ENCODE results near the gene CFL1.

CFL1 gene

GRCh38 chr11:65857853-65858680 lies at the start of gene CFL1:
Gene CFL1, minus strand, starts transcription at chr11:65858180. Its CDS starts 81 bp downstream, at chr11:65858099.
- Histone ChIP-seq H3K9me3 (ENCODE audit: low read depth, low read length) (no peaks in the 10 kb centered on the region), H3K36me3 (ENCODE audit: insufficient read depth, low read length) (peaks cover 51% of the 10 kb centered on the region), H3K9ac (ENCODE audit: insufficient read length) (peak within 1 kb of the TSS; percentile 97), H3K27ac (peak within 1 kb of the TSS; percentile 97), H3K4me3 (peak within 1 kb of the TSS; percentile 87)
- peak; percentile 98 for TF ChIP-seq POLR2AphosphoS5 (IDR thresholded peaks at IDR 0.05; ENCODE audit: borderline replicate concordance, low read depth, low read length)
- TF ChIP-seq EZH2 (IDR thresholded peaks at IDR 0.05): no peak
- DNase-seq (ENCODE audit: low read depth, low spot score): peak; percentile 70

GRCh38 chr11:65906602-65907001 lies 48.6 kb upstream of the CFL1 start:
- H3K4me3 ChIP-seq: no peak overlapping the region
- no peaks in the 10 kb centered on the region for H3K9me3 ChIP-seq (ENCODE audit: low read depth, low read length)
- no peaks in the 10 kb centered on the region for H3K36me3 ChIP-seq (ENCODE audit: insufficient read depth, low read length)
- no peak overlapping the region for H3K9ac ChIP-seq (ENCODE audit: insufficient read length)
- no peak for DNase-seq (ENCODE audit: low read depth, low spot score)
- TF ChIP-seq POLR2AphosphoS5 (IDR thresholded peaks at IDR 0.05; ENCODE audit: borderline replicate concordance, low read depth, low read length) (no peak), FOXP2 (optimal IDR thresholded peaks at IDR 0.05; ENCODE audit: control extremely low read depth, extremely low read length, insufficient read depth) (no peak), EZH2 (IDR thresholded peaks at IDR 0.05) (no peak)
- no peak overlapping the region for H3K27ac ChIP-seq

DNA sequence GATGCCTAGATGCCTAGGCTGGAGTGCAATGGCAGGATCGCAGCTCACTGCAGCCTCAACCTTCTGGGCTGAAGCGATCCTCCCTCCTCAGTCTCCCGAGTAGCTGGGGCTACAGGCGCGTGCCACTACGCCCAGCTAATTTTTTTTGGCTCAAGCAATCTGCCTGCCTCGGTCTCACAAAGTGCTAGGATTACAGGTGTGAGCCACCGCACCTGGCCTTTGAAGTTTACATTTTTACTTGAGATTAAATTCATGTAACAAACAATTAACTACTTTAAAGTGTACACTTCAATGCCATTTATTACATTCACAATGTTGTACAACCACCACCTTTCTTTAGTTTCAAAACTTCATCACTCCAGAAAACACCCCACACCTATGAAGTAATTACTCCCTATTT lies 45.7 kb upstream of the CFL1 start:
- Histone ChIP-seq H3K27ac (no peak overlapping the region), H3K4me3 (no peak overlapping the region), H3K36me3 (ENCODE audit: insufficient read depth, low read length) (no peaks in the 10 kb centered on the region), H3K9ac (ENCODE audit: insufficient read length) (no peak overlapping the region), H3K9me3 (ENCODE audit: low read depth, low read length) (no peaks in the 10 kb centered on the region)
- DNase-seq (ENCODE audit: low read depth, low spot score): no peak
- no peak for TF ChIP-seq POLR2AphosphoS5 (IDR thresholded peaks at IDR 0.05; ENCODE audit: borderline replicate concordance, low read depth, low read length)
- TF ChIP-seq FOXP2 (optimal IDR thresholded peaks at IDR 0.05; ENCODE audit: control extremely low read depth, extremely low read length, insufficient read depth): no peak
- no peak for TF ChIP-seq EZH2 (IDR thresholded peaks at IDR 0.05)

DNA sequence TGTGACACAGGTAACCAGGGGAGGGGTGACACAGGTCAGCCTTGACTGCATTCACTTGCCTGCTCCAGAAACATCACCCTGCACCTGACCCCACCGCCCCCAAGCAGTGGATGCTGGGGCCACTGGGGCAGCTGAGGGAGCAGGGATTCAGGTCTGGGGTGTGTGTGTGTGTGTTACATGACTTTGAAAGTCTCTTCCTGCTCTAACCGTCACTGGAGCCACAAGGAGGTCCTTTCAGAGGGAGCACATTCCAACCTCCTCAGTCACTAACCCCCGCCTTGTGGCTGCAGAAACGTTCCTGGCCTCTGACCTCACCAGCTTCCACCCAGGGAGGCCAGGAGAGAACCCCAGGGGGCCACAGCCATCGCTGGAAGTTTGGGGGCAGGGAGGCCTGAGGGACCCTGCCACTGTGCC lies 45.1 kb upstream of the CFL1 start:
- Histone ChIP-seq H3K27ac (no peak overlapping the region), H3K9me3 (ENCODE audit: low read depth, low read length) (no peaks in the 10 kb centered on the region), H3K36me3 (ENCODE audit: insufficient read depth, low read length) (no peaks in the 10 kb centered on the region), H3K4me3 (no peak overlapping the region), H3K9ac (ENCODE audit: insufficient read length) (no peak overlapping the region)
- DNase-seq (ENCODE audit: low read depth, low spot score): no peak
- TF ChIP-seq FOXP2 (optimal IDR thresholded peaks at IDR 0.05; ENCODE audit: control extremely low read depth, extremely low read length, insufficient read depth) (no peak), POLR2AphosphoS5 (IDR thresholded peaks at IDR 0.05; ENCODE audit: borderline replicate concordance, low read depth, low read length) (no peak)

DNA sequence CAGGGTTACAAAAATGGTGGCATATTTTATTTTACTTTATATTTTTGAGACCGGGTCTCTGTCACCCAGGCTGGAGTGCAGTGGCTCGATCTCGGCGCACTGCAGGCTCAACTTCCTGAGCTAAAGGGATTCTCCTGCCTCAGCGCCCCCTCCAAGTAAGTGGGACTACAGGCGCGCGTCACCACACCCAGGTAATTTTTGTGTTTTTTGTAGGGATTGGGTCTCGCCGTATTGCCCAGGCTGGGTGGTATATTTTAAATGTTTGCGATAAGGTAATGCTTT lies 42.9 kb upstream of the CFL1 start:
- H3K9ac ChIP-seq (ENCODE audit: insufficient read length): no peak overlapping the region
- TF ChIP-seq POLR2AphosphoS5 (IDR thresholded peaks at IDR 0.05; ENCODE audit: borderline replicate concordance, low read depth, low read length): no peak
- no peak for TF ChIP-seq FOXP2 (optimal IDR thresholded peaks at IDR 0.05; ENCODE audit: control extremely low read depth, extremely low read length, insufficient read depth)
- peak overlapping the region; percentile 83 for H3K4me3 ChIP-seq
- no peak for DNase-seq (ENCODE audit: low read depth, low spot score)
- no peaks in the 10 kb centered on the region for H3K36me3 ChIP-seq (ENCODE audit: insufficient read depth, low read length)
- H3K27ac ChIP-seq: no peak overlapping the region
- no peaks in the 10 kb centered on the region for H3K9me3 ChIP-seq (ENCODE audit: low read depth, low read length)

GRCh38 chr11:65900125-65900898 lies 42.3 kb upstream of the CFL1 start, which contains the start of gene FOSL1:
Gene FOSL1, minus strand, starts transcription at chr11:65900388. Its CDS starts 49 bp downstream, at chr11:65900339.
- no peak for DNase-seq (ENCODE audit: low read depth, low spot score)
- H3K9ac ChIP-seq (ENCODE audit: insufficient read length): peak within 1 kb of the TSS; percentile 28
- H3K4me3 ChIP-seq: peak within 1 kb of the TSS; percentile 83
- H3K9me3 ChIP-seq (ENCODE audit: low read depth, low read length): no peaks in the 10 kb centered on the region
- TF ChIP-seq EZH2 (IDR thresholded peaks at IDR 0.05): no peak
- TF ChIP-seq POLR2AphosphoS5 (IDR thresholded peaks at IDR 0.05; ENCODE audit: borderline replicate concordance, low read depth, low read length): no peak
- no peak for TF ChIP-seq FOXP2 (optimal IDR thresholded peaks at IDR 0.05; ENCODE audit: control extremely low read depth, extremely low read length, insufficient read depth)
- H3K27ac ChIP-seq: no peak within 1 kb of the TSS
- no peaks in the 10 kb centered on the region for H3K36me3 ChIP-seq (ENCODE audit: insufficient read depth, low read length)

DNA sequence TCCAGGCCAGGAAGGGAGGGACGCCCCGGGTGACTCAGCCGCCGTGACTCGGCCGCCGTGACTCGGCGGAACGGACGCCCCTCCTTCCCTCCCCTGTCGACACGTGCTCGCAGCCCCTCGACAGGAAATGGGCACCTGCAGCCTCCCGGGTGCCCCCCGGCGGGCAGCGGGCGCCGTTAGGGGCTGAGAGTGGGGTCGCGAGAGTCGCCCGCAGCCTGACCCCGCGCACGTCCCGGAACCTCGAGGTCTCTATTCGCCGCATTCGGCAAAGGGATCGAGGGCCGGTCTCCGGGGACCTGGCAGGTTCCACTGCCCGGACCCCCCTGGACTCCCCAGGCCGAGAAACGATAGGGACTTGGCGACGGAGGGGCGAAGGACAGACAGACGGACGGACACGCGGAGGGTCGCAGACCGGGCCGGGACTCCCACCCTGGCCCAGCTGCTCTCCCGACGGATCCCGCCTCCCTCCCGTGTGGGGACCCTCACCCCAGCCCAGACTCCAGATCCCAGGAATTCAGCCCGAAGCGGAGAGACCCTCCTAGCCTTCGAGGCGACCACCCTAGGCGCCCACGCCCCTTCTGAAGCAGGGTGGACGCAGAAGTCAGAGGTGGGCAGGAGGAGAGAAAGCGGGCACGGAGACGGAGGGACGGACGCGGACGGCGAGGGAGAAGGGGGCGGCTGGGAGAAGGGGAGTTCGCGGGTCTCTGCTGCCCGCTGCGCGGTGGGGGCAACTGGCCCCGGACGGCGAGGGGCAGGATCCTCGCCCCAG lies 41.6 kb upstream of the CFL1 start:
- no peak for TF ChIP-seq POLR2AphosphoS5 (IDR thresholded peaks at IDR 0.05; ENCODE audit: borderline replicate concordance, low read depth, low read length)
- TF ChIP-seq EZH2 (IDR thresholded peaks at IDR 0.05): no peak
- no peak for TF ChIP-seq FOXP2 (optimal IDR thresholded peaks at IDR 0.05; ENCODE audit: control extremely low read depth, extremely low read length, insufficient read depth)
- peak overlapping the region; percentile 83 for H3K4me3 ChIP-seq
- no peak overlapping the region for H3K27ac ChIP-seq
- no peak for DNase-seq (ENCODE audit: low read depth, low spot score)
- H3K9me3 ChIP-seq (ENCODE audit: low read depth, low read length): no peaks in the 10 kb centered on the region
- no peaks in the 10 kb centered on the region for H3K36me3 ChIP-seq (ENCODE audit: insufficient read depth, low read length)
- H3K9ac ChIP-seq (ENCODE audit: insufficient read length): no peak overlapping the region

All from SK-N-MC (cell line).